HEK293T (cell line): ENCODE results near the gene NR4A2.

Experiments
- CTCF ChIA-PET: fragments of 350-600 bp; formaldehyde crosslinking; extraction: SDS; loops from one replicate; lab custom pipeline; 2021; ENCODE audit warnings: antibody characterized with exemption, inconsistent platforms; lab: Yijun Ruan, JAX
- POLR2A ChIA-PET: fragments of 350-600 bp; formaldehyde crosslinking; extraction: SDS; loops from one replicate; lab custom pipeline; 2020; ENCODE audit warnings: antibody characterized with exemption, inconsistent platforms; lab: Yijun Ruan, JAX
- DNase-seq: peaks from one replicate; pipeline ENCODE4 v3.0.0; 2012; ENCODE audit warnings: mixed read lengths; ENCODE audit errors: extremely low spot score
- ARNT ChIP-seq: fragments of 450-650 bp; IDR thresholded peaks from 2 replicates; pipeline ENCODE4 v1.6.1; 2017; ENCODE audit warnings: mild to moderate bottlenecking
- BHLHE40 ChIP-seq: fragments of 450-650 bp; IDR thresholded peaks from 2 replicates; pipeline ENCODE4 v1.6.1; 2016; ENCODE audit warnings: mild to moderate bottlenecking, moderate library complexity, borderline replicate concordance
- CTBP1 ChIP-seq: fragments of 450-650 bp; IDR thresholded peaks from 2 replicates; pipeline ENCODE4 v1.6.1; 2016; ENCODE audit warnings: borderline replicate concordance
- ELF4 ChIP-seq: fragments of 450-650 bp; IDR thresholded peaks from 2 replicates; pipeline ENCODE4 v1.6.1; 2017; ENCODE audit warnings: antibody characterized with exemption
- FOXA1 ChIP-seq: fragments of 450-650 bp; IDR thresholded peaks from 2 replicates; pipeline ENCODE4 v1.6.1; 2016; ENCODE audit warnings: mild to moderate bottlenecking
- FOXK2 ChIP-seq: fragments of 450-650 bp; IDR thresholded peaks from 2 replicates; pipeline ENCODE4 v1.6.1; 2016; ENCODE audit warnings: mild to moderate bottlenecking
- FOXM1 ChIP-seq: fragments of 450-650 bp; IDR thresholded peaks from 2 replicates; pipeline ENCODE4 v1.6.1; 2017; ENCODE audit warnings: mild to moderate bottlenecking, borderline replicate concordance
- HDGF ChIP-seq: fragments of 450-650 bp; IDR thresholded peaks from 2 replicates; pipeline ENCODE4 v1.6.1; 2017; ENCODE audit warnings: antibody characterized with exemption, borderline replicate concordance
- L3MBTL2 ChIP-seq: fragments of 450-650 bp; conservative IDR thresholded peaks from 2 replicates; pipeline ENCODE4 v1.6.1; 2016; ENCODE audit warnings: mild to moderate bottlenecking
- LEF1 ChIP-seq: fragments of 450-650 bp; IDR thresholded peaks from 2 replicates; pipeline ENCODE4 v1.6.1; 2017; ENCODE audit warnings: mild to moderate bottlenecking, borderline replicate concordance
- NFRKB ChIP-seq: fragments of 450-650 bp; IDR thresholded peaks from 2 replicates; pipeline ENCODE4 v1.6.1; 2016; ENCODE audit warnings: mild to moderate bottlenecking, moderate library complexity
- SP1 ChIP-seq: fragments of 450-650 bp; IDR thresholded peaks from 2 replicates; pipeline ENCODE4 v1.6.1; 2017
- SUZ12 ChIP-seq: fragments of 450-650 bp; IDR thresholded peaks from 2 replicates; pipeline ENCODE4 v1.6.1; 2016; ENCODE audit warnings: mild to moderate bottlenecking
- TARDBP ChIP-seq: fragments of 450-650 bp; IDR thresholded peaks from 2 replicates; pipeline ENCODE4 v1.6.1; 2016
- ZNF384 ChIP-seq: fragments of 450-650 bp; IDR thresholded peaks from 2 replicates; pipeline ENCODE4 v1.6.1; 2016
- TF ChIP-seq, protein P1 (sequence below): fragments of 450-650 bp; IDR thresholded peaks from 2 replicates; pipeline ENCODE4 v1.6.1; 2016

NR4A2 gene

DNA sequence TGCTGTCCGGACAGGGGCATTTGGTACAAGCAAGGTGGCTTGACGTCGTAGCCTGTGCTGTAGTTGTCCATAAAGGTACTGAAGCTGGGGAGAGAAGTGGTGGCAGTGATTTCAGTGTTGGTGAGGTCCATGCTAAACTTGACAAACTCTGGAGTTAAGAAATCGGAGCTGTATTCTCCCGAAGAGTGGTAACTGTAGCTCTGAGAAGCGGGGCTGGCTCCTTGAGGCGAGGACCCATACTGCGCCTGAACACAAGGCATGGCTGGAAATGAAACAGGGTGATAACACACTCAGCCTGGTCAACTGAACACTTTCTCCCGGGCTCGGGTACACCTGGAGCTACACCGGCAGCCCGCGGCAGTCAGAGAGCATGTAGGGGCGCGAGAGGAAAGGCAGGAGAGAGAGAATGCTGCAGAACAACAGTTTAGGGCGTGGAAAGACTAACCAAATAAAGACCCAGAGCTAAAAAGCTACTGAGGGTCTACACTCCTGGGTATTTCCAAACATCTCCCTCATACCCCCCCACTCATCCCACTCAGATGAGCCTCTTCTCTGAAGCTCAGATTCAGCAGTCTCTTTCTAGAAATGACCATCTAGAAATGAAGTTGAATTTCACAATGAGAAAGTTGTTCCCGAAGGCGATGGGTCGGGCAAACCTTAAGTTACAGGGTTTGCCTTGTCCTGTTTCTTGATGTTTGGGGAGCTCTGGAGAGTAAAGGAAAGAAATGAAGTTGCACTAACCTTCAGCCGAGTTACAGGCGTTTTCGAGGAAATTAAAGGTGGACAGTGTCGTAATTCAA, 2.4 kb downstream of the NR4A2 start:
- POLR2A ChIA-PET = interaction anchor here (2.5 kb wide), 1 partner anchor 11 kb away, joined by 11 read pairs; no protein-coding TSS in a partner anchor
- CTCF ChIA-PET = no interaction called here
- DNase-seq = no peak
- TF ChIP-seq FOXM1 (no peak), NFRKB (no peak), LEF1 (no peak), ELF4 (no peak), FOXA1 (no peak), SP1 (no peak), HDGF (no peak), TARDBP (no peak), CTBP1 (no peak), ZNF384 (no peak), L3MBTL2 (no peak), FOXK2 (no peak), ARNT (no peak), BHLHE40 (no peak), SUZ12 (no peak)

DNA sequence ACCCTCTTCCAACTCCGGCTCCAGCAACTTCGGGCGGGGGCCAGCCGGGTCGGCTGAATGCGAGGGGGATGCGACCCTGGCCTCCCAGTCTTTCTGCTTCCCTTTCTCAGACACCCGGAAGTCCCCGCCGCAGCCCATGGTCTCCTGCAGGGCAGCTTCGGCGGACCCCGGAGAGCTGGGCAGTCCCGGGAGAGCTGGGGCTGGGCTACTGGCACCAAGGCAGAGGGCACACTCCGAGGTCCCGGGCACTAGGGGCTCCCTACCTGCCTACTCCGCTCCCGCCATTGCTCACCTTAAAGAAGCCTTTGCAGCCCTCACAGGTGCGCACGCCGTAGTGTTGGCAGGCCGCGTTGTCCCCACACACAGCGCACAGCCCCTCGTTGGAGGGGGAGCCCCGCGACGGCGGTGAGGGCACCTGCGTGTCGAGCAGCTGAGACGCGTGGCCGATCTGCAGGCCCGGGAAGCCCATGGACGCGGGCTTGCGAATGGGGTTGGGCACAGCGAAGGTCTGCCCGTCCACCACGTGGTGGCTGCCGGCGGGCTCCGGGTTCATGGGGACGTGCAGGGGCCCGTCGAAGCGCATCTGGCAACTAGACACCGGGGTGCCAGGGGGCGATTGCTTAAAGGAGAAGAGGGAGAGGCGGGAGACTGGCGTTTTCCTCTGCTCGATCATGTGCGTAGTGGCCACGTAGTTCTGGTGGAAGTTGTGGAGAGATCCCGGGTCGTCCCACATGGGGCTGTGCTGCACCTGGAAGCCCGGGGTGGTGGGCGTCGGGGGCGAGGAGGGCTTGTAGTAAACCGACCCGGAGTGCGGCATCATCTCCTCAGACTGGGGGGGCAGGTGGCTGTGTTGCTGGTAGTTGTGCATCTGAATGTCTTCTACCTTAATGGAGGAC, 3.2 kb downstream of the NR4A2 start:
- DNase-seq = no peak
- TF ChIP-seq NFRKB (no peak), FOXK2 (no peak), ZNF384 (no peak), CTBP1 (no peak), ELF4 (no peak), FOXA1 (no peak), SP1 (no peak)
- TF ChIP-seq, protein P1, sequence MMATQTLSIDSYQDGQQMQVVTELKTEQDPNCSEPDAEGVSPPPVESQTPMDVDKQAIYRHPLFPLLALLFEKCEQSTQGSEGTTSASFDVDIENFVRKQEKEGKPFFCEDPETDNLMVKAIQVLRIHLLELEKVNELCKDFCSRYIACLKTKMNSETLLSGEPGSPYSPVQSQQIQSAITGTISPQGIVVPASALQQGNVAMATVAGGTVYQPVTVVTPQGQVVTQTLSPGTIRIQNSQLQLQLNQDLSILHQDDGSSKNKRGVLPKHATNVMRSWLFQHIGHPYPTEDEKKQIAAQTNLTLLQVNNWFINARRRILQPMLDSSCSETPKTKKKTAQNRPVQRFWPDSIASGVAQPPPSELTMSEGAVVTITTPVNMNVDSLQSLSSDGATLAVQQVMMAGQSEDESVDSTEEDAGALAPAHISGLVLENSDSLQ = no peak
- POLR2A ChIA-PET = no interaction called here
- CTCF ChIA-PET = no interaction called here

DNA sequence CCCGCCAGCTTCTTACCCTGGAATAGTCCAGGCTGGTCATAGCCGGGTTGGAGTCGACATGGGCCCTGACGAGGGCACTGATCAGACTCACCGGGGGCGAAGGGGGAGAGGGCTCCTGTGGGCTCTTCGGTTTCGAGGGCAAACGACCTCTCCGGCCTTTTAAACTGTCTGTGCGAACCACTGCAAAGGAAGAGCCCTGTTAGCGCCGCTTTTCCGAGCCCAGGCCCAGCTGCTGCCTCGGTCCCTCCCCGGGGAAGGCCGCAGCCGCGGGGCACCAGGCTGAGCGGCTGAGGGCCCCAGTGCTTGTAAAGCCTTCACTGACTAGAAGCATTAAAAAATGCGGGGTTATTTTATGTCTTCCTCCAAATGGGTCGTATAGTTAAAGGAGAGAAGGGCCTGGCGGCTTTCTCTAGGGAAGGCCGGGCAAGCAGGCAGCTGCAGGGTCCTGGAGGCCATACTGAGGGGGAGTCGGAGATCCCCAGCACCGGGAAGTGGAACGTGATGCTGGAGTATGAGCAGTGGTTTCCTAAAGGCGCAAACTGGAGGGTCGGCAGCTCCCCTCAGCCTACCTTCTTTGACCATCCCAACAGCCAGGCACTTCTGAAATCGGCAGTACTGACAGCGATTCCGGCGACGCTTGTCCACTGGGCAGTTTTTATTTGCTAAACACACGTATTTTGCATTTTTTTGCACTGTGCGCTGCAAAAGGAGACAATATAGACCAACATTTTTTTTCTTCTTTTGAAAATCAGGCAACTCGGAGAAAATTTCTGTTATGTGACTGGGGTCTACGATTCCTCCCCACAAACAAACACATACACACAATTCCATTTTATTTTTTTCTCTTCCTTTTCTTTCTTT, 4.5 kb downstream of the NR4A2 start:
- no peak for DNase-seq
- POLR2A ChIA-PET = no interaction called here
- CTCF ChIA-PET = no interaction called here
- no peak for TF ChIP-seq HDGF
- no peak for TF ChIP-seq ELF4
- TF ChIP-seq LEF1 = no peak
- TF ChIP-seq SUZ12 = no peak
- no peak for TF ChIP-seq NFRKB
- TF ChIP-seq FOXM1 = no peak
- no peak for TF ChIP-seq L3MBTL2
- TF ChIP-seq CTBP1 = no peak
- TF ChIP-seq TARDBP = no peak
- TF ChIP-seq BHLHE40 = no peak
- no peak for TF ChIP-seq FOXA1

DNA sequence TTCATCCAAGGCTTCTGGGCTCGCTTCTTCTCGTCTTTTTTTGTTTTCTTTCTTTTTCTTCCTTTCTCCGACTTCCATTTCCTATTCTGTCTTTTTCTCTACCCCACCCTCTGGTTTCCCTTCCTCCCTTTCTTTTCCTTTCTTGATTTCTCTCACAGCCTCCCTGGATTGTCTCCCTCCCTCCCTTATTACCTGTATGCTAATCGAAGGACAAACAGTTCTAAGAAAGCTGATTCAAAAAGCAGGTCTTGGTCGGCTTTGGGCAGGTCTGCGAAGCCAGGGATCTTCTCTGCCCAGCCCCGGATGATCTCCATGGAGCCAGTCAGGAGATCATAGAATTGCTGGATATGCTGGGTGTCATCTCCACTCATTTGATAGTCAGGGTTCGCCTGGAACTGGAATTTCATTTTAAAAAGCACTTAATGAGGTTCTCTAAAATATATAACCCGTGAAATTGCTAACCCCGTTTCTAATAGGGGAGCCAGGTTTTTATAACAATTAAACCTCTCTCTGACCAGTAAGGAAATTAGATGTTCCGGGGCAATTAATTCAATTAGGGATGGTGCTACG, 5.9 kb downstream of the NR4A2 start:
- TF ChIP-seq FOXA1 (no peak), FOXK2 (no peak), ELF4 (no peak), BHLHE40 (no peak), L3MBTL2 (no peak), HDGF (no peak), NFRKB (no peak), ARNT (no peak), FOXM1 (no peak), SUZ12 (no peak), ZNF384 (no peak)
- TF ChIP-seq, protein P1 = no peak
- ChIA-PET POLR2A (no interaction called here), CTCF (no interaction called here)
- DNase-seq = no peak

DNA sequence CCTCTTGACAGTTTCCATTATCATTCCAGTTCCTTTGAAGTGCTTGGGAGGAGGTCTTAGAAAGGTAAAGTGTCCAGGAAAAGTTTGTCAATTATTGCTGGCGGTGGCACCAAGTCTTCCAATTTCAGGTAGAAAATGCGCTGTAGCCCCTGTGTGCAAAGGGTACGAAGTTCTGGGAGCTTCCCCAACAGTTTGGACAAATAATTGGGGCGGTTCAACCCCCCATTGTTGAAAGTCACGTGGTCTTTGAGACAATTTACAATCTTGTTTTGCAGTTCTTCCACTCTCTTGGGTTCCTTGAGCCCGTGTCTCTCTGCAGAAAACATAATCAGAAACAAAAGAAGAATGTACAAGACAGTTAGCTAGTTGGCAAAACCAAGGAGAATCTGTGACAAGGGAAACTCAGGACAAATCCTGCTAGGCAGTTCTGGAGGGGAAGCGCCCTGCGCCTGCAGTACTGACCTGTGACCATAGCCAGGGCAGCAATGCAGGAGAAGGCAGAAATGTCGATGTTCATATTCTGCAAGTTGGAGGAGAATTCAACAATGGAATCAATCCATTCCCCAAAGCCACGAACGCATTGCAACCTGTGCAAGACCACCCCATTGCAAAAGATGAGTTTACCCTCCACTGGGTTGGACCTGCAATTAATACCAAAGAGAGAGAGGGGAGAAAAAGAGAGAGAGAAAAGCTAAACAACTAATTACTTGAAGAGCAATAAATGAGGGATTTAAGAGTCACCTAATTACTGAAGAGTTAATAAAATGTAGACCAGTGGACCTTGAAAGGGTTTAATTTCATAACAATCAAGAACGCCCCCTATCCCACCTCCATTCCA, 6.6 kb downstream of the NR4A2 start:
- DNase-seq = no peak
- POLR2A ChIA-PET = no interaction called here
- TF ChIP-seq, protein P1 = no peak
- TF ChIP-seq HDGF = no peak
- no peak for TF ChIP-seq LEF1
- no peak for TF ChIP-seq ARNT
- TF ChIP-seq NFRKB = no peak
- no peak for TF ChIP-seq ZNF384
- TF ChIP-seq L3MBTL2 = no peak
- CTCF ChIA-PET = no interaction called here
